Posterior vena cava (tissue), 2 donors: ENCODE data around the gene ACTBL2. TPM values are rescaled to one million over a fixed set of nuclear protein-coding genes. Genes with fewer than 3 reads are reported as not detected.
"Not testable (repeated sequence)": the region's sequence is repeated elsewhere in the genome, so short reads cannot be mapped to it uniquely, and the experiment has no call there.

Source experiments
- DNase-seq: peaks from one replicate; pipeline ENCODE4 v3.0.0-alpha.2; 2020; ENCODE audit warnings: low spot score
- intact Hi-C, 2 donors: fragments of 100-400 bp; cut with DNase I; formaldehyde crosslinking; loops; one replicate each; pipeline versions ENCODE4 v1.14.1 to v1.14.2; 2022 to 2023
- long read RNA-seq, 2 donors: library from polyadenylated mRNA; unstranded; transcript quantifications; one replicate each; pipeline ENCODE4 v2.0.0, GENCODE V29; 2020 to 2021
- total RNA-seq, 2 donors: library from RNA; stranded (reverse); fragmentation: NEBNext Ultra II Directional; extraction: Animal tissue kit (Norgen Biotek cat#: 25700); gene quantifications; one replicate each; pipeline ENCODE4 v1.2.1, GENCODE V29; 2021
- donor health status: DM: yes; HTN: yes; CAD: no.
- donor health status: DM: yes; HTN: yes; CAD: no.

Gene ACTBL2
- not detected for total RNA-seq
- long read RNA-seq, donor 1 = 0 reads
- long read RNA-seq, donor 2 = 0 reads

DNA sequence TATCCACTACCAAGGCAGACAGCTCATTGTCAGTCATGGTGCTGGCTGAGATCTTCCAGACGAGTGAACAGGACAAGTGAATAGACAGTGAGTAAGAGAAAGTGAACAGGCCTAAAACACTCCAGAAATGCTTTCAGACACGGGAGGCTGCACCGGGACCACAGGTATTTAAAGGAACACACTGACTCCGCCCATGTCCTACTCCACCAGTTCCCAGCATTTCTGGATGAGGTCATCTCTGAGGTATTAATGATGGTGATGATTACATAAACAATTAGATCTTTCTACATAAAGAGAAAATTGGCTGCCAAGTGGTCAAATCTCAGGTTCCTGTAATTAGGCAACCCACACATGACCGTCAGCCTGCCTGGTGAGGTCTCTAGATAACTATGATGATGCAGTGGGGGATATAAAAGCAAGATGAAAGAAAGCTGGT lies at the start of gene ACTBL2:
Gene ACTBL2 (minus strand): TSS at position 141 of the 436 bp plus-strand sequence. CDS start 104 bp downstream, at position 37.
- intact Hi-C loops = no loop called here
- DNase-seq = no peak

DNA sequence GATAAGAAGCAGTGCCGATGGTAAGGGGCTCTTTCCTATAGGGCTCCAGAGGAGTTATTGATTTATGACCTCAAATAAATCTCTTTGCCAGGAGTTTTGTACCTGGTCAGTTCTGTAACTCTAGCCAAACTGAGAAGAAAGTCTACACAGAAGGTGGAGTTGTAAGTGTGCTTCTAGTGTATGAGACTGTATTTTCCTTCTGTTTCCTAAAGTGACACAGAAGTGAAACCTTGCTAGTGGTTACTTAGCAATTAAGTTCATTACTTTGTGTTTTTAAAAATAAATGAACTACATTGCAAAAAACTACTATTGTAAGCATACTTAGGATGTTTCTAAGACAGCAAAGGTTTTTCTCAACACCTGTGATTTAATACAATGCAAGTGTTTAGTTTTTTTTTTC lies 48.7 kb upstream of the ACTBL2 start:
- no peak for DNase-seq

DNA sequence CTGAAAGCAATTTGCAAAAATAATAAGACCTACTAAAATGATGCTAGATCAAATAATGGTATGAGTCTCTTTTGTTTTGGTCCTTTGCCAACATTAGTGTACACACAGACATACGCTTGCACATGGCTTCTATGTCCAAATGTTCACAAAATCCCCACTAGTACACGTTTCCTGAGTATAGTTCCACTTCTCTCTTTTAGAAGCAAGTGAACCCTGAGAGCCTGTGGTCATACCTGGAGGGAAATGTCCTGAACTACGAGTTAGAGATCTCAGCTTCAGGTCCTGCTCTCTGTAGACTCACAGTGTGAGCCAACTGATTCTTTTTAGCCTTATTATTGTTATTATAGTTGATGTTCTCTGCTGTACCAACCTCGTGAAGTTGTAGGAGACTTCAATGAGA lies 47.3 kb upstream of the ACTBL2 start:
- intact Hi-C loops = no loop called here
- no peak for DNase-seq

More for the DNA sequence above, 48.7 kb upstream of the ACTBL2 start:
- intact Hi-C loops = no loop called here

DNA sequence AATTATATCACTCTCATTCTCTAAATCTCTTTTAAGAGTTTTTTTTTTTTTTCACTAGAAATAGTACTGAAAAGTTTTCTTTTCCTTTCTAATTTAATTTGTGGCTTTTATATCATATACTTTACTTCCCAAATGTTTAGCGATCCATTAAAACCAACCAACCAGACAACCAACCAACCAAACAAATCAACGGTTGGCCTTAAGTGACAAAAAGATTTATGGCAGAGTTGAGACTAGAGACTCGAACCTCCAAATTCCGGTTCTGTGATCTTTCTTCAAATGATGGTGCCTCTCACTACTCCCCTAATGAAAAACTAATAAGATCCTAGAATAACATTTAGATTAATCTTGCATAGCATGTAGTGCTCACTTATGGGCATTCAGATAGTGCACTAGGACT lies 45.3 kb upstream of the ACTBL2 start:
- no peak for DNase-seq
- intact Hi-C loops = no loop called here

DNA sequence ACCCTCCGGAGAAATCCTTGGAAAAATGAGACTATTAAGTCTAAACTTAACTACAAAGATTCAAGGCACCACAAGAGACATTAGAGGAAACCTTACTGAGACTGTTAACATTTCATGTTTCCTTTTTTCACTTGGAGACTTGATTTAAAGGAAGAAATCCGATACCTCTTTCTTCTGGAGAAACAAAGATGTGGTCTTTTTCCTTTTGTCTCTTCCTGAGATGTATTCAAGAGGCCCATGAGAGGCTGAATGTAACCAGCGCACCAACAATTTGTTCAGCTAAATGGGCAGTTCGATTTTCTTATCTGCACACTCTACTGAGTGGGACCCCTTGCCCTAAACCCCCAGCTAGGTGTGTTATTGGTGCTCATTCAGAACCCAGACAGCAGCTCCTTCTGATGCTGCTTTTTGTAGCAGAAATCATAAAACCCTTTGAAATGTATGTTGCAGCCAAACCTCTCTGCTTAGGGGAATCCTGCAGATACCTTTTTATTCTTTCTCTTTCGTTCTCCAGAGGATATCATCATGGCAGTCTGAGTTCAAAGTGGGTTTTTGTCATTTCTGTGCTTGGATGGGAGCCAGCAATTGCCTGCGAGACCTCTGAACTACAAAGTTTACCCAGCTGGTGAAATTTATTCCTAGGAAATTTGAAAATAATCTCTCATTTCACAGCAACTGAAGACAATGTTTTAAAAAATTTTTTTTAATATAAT lies 41.9 kb upstream of the ACTBL2 start:
- intact Hi-C loops = no loop called here
- DNase-seq = no peak

DNA sequence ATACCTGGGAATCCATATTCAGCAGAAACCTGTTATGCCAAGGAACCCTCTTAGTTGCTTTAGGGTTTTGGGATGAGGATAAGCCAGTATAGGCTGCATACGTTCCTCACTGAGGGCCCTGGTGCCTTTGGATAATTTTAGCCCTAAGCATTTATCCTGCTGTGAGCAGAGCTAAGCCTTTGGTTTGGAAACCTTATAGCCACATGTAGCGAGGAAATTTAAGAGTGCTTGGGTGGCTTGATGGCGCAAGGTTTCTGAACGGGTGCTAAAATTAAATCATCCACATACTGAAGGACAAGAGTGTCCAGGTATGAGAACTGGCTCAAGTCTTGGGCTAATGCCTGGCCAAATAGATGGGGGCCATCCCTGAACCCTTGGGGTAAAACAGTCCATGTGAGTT lies 39.9 kb upstream of the ACTBL2 start:
- DNase-seq, intact Hi-C loops: not testable (repeated sequence)

DNA sequence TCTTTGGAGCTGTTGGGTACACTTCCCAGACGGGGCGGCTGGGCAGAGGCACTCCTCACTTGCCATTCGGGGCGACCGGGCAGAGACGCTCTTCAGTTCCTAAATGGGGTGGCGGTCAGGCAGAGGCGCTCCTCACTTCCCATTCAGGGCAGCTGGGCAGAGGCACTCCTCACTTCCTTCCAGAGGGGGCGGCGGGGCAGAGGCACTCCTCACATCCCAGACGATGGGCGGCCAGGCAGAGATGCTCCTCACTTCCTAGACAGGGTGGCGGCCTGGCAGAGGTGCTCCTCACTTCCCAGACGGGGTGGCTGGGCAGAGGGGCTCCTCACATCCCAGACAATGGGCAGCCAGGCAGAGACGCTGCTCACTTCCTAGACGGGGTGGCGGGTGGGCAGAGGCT lies 35.8 kb upstream of the ACTBL2 start:
- intact Hi-C loops, DNase-seq: not testable (repeated sequence)

DNA sequence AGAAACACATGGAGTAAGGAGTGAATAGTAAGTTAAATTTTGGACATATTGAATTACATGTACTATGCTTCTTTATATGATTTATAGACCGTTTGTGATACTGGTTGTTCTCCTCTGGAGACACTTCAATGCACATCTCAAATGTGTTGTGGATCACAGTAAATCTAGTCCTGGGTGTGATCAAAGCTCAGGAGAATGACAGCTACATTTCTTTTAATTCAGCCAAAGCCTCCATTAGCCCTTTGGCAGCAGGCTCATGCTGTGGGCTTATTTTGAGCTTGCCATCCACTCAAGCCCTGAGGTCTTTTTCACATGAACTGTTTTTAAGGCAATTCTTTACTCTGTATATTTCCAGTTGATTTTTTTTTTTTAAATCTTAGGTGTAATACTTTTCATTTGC lies 34.6 kb upstream of the ACTBL2 start:
- intact Hi-C loops = no loop called here
- DNase-seq = no peak

DNA sequence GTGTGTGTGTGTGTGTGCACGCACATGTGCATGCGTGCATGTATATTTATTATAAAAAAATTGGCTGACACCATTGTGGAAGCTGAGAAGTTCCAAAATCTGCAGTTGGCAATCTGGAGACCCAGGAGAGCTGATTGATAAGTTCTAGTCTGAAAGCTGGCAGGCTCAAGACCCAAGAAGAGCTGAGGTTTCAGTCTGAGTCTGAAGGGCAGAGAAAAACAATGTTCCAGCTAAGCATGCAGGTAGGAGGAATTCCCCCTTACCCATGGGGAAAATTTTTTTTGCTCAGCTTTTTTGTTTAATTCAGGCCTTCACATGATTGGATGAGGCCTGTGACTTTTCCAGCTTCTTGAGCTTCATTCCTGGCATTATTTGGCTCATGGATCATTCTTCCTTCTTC lies 31.2 kb upstream of the ACTBL2 start:
- DNase-seq = no peak
- intact Hi-C loops = no loop called here

DNA sequence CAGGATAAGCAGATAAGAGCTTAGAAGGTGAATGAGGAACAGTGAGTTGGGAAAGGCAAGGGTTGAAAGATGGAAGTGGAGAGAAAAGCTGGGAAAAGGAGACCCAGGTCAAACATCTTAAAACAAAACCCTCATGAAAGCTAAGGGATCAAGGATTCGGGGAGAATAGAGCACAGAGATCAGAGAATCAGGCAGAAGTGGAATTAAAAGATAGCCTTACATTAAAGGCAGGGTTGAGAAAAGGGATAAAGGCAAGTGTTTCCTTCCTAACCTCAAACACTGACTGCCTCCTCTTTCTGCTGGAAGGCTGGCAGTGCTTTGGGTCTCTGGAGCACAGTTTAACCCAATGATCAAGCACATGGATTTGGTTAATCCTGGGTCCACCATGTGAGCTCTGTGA lies 28.7 kb upstream of the ACTBL2 start:
- no peak for DNase-seq
- intact Hi-C loops = no loop called here

DNA sequence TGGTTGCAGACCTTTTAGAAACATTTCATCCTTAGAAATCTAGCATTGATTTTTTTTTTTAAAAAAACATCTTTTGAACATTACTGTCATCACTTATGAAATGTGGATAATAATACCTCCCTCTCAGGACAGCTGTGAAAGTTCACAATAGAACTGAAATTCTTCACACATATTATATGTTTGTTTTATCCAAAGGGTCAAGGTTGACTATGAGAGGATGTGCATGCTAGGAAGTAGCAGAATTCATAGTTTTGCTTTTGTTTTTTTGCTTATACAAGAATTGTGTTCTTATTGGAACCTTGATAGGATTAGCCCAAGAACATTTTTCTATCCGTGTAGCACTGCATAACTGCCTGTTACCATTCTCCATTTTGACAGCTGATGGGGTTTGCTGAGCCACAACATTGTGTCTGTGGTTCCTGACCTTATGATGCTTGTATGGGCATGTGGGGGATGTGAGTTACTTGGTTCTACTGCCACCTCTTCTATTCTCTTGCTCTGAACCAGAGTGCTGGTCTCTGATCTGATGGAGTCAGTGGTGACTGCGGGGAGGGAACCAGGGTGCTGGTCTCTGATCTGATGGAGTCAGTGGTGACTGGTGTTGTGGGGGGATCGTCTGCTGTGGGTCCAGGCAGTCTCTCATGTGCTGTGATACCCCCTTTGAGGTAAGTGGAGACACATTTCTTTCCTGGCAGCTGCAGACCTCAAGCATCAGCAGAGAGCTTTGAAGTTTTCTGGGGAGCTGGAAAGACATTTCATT lies 27.1 kb upstream of the ACTBL2 start:
- DNase-seq = no peak
- intact Hi-C loops = no loop called here

DNA sequence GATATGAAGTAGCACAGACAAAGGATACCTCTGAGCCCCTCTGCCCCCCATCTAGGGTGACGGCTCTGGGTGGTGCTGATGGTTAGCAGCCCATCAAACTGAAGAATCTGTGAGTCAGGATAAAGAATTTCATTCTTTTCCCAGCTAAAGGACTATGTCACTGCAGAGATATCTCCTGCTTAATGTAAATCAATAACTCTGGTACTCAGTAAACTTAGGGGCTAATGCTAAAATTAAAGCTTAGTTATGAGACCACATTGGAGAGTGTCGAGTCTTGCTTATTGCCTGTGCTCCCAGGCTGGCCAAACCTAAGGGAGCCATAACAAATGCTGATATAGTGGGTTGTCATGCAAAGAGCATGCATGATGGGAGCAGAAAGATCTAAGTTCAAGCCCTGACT lies 25.6 kb upstream of the ACTBL2 start:
- no peak for DNase-seq
- intact Hi-C loops = no loop called here

DNA sequence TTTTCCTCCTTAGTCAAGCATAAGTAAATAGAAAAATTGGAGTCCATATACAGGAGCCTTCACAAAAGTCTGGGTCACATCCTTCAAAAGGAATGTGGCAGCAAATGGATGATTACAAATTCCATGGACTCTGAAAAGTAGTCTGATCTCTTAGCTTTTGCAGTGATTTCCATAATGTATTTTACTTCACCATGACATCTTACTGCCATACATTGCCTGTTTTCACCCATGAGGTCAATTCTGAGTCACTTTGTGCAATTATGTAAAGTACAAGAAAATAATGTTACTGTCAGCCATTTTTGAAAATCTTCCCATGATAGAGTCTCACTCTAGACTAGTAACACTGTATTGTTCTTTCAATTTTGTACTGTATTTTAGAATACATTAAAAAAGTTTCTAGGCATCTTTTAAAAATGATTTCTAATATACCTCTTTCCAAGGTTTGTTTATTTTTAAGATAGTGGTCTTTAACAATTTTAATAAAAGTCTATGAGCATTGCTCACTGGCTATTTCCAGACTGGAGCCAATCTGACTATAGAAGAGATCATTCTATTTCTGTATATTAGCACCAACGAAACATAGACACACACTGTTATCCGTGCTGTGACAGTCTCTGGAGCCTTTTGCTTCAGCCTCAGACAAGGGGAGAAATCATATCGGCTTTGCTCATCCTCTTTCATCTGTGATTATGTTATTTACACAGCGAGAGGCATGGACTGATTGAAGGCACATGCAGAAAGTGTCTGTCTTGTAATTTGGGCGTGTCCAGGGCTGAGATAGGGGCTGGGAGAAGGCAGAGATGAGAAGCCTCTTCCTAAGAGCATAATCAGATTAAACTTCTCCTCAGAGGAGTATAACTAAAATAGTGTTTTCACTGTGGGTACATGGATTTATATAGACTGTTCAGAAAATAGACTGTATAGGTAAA lies 22.9 kb upstream of the ACTBL2 start:
- DNase-seq = no peak
- intact Hi-C loops = no loop called here

DNA sequence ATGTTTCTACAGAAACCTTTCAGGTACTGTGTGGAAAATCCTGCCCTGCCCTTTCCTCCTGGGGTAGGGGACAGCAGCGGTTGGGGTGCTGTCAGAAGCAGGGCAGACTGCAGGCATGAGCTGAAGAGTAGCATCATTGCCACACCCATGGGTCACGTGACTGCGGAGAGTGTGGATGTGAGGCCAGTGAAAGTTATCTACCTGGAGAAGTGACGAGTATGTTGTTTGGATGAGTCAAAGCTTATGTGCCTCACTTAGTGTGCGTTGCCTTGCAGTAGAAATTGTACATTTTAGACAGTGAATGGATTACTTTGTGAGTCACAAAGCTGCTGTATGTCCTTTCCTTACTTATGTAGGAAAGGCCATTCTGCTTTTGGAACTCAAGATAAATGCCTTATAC lies 21.7 kb upstream of the ACTBL2 start:
- intact Hi-C loops = no loop called here
- no peak for DNase-seq

DNA sequence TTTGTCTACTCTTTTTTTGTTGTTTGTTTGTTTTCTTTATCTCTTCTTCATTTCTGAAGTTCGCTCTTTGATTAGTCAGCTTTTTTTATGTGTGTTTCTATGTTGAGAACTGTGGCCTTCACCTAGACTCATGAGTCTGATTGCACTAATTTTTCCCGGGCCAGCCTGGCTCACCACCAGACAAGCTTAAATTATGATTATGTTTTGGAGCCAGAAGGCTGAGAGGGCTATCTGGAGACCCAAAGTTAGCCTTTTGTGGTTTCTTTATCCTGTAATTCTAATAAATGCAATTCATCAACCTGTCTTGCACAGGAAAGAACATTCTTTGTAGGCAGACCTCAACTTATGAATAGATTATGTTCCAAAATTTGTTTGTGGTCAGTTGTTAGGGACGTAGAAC lies 20.8 kb upstream of the ACTBL2 start:
- intact Hi-C loops = no loop called here
- DNase-seq = no peak

DNA sequence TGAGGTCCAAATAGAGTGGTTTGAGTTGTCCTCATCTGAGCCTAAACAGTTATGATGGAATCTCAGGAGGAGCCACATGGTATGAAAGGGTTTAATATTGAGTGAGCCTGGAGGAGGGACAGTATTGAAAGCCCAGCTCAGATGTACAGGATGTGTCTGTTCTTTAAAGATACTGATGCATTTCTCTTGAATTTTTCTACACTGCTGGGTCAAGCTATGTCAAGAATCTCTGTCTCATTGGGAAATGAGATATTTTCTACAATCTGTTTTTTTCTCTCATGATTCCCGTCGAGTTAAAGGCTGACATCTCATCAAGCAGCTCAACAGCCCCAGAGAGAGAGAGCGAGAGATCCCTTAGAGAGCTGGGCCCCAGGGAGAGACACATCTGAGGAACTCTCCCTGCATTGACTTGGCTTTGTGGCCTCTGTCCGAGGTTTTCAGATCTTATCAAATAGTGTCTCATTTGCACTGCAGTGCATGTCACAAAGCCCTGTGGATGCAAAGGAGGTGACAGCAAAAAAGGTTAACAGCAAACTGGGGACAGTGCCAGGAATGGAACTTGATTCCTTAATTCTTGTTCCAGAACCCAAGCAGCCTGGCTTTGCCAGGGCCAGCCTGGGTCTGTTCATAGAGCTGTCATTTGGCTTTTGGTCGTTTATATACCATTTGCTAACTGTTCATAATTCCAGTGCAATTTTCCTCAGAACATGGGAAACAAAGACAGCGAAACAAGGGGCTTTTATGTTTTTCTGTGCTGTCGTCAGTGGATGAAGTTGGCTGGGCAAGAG lies 19.0 kb upstream of the ACTBL2 start:
- intact Hi-C loops = no loop called here
- DNase-seq = no peak

DNA sequence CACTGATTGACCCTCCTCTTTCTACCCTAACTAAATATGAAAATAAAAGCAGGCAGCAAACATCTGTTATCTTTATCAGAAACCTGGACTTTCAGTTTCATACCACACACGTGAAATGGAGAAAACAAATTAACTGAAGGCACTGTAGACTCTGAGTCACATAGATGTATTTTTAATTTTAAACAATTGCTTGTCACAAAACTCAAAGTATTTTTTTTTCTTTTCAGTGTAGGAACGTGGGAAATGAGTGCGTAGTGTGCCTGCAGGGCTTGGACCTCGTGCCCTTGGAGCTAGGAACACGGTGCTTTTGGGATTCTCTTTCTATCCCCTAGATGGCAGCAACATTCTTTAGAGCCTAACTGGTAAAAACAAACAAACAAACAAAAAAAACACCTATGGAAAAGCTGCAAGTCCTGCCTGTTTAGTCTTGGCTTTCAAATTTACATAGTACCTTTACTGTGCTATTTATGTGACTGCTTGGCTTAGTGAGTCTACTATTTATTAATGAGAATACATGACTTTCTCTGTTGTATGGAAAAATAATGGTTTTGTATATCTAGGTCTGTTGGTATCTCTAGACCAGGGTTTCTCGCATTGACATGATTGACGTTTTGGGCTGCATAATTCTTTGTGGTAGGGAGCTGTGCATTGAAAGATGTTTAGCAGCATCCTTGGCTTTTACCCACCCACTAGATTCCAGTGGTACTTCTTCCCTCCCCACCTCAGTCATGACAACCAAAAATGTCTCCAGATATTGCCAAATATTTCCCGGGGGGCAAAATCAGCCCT lies 16.8 kb upstream of the ACTBL2 start:
- no peak for DNase-seq
- intact Hi-C loops = loop anchor here in 1 of 2 donors (10.0 kb wide), 1 partner anchor 965 kb away; the partner anchor contains the start of gene PLK2

DNA sequence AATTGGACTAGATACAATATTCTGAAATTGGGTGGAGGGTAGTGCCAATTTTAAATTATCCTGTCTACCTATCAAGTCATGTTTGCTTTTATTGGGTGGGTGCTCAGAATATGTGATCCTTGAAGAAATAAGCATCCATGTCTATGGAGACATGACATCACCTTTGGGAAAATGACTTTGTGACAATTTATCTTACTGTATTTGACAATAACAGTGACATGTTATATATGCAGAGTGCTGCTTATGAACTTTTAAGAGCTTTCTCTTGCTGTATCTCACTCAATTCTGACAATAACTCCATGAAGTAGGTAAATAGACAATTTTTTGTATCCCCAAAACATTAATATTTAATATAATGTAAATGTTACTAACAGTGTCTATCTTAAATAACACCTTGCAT lies 15.1 kb upstream of the ACTBL2 start:
- intact Hi-C loops = loop anchor here in 1 of 2 donors (10.0 kb wide), 1 partner anchor 967 kb away; the partner anchor contains the start of gene PLK2
- no peak for DNase-seq
